Activated T-helper 2 cell treated with anti-CD3 and anti-CD28 coated beads, Interferon-gamma antibody, Interleukin-2, Interleukin-4, amounts not matched to agents 10 μg/mL and 5 μg/mL and 100 μg/mL, durations not matched to agents 14 hours and 24 hours and 36 hours (primary cell): Measurements from ENCODE around the gene CCDC158. TPM values are rescaled to one million over a fixed set of nuclear protein-coding genes. Genes with fewer than 3 reads are reported as not detected.

Source experiments
- total RNA-seq: library from RNA; stranded (reverse); gene quantifications from 2 replicates; pipeline ENCODE4 v1.2.3, GENCODE V29; 2022

CCDC158 gene
- total RNA-seq, 1 donor from 2014 or later: not detected

Other genes with a start within 250 kb of the CCDC158 start
- gene SCARB2, start 207.3 kb downstream of the CCDC158 start, total RNA-seq: 1.3 and 1.9 TPM in 2 replicates
- gene FAM47E, start 169.4 kb downstream of the CCDC158 start, total RNA-seq: not detected in 2 replicates
- gene STBD1, start 114.4 kb downstream of the CCDC158 start, total RNA-seq: 0.09 TPM in 2 replicates
- not detected in 2 replicates for gene SHROOM3, start 14.1 kb upstream of the CCDC158 start, total RNA-seq